GM23338 (cell line): ENCODE results near the gene VGLL4. TPM values are rescaled to one million over a fixed set of nuclear protein-coding genes. Genes with fewer than 3 reads are reported as not detected.

Source experiments
- ATAC-seq: fragments of 200-7000 bp; cut with Tn5 transposase; 3 replicates; pipeline ENCODE4 v1.9.1; 2020
- DNase-seq: peaks from one replicate; pipeline ENCODE4 v3.0.0-alpha.2; 2015; ENCODE audit warnings: low spot score
- H2AFZ ChIP-seq: fragments of 200-600 bp; sonication (generic); 2 replicates; pipeline ENCODE4 v1.8.0; 2016; ENCODE audit warnings: antibody characterized with exemption, mild to moderate bottlenecking, moderate library complexity
- H3F3A ChIP-seq: fragments of 200-600 bp; sonication (generic); replicated peaks from 2 replicates; pipeline ENCODE4 v1.8.0; 2017; ENCODE audit warnings: antibody characterized with exemption, mixed run types, low read depth
- H3K27ac ChIP-seq: fragments of 200-600 bp; sonication (generic); 2 replicates; pipeline ENCODE4 v1.6.1; 2016; ENCODE audit warnings: low read depth
- H3K27me3 ChIP-seq: fragments of 200-600 bp; sonication (generic); 2 replicates; pipeline ENCODE4 v1.8.0; 2016; ENCODE audit warnings: mild to moderate bottlenecking, mixed run types, moderate library complexity; ENCODE audit not compliant: insufficient read depth
- H3K36me3 ChIP-seq: fragments of 200-600 bp; sonication (generic); 2 replicates; pipeline ENCODE4 v1.8.0; 2016; ENCODE audit warnings: mild to moderate bottlenecking; ENCODE audit not compliant: insufficient read depth
- H3K4me1 ChIP-seq: fragments of 200-600 bp; sonication (generic); 2 replicates; pipeline ENCODE4 v1.8.0; 2016; ENCODE audit warnings: mild to moderate bottlenecking, moderate library complexity; ENCODE audit not compliant: insufficient read depth
- H3K4me2 ChIP-seq: fragments of 200-600 bp; sonication (generic); 2 replicates; pipeline ENCODE4 v1.7.1; 2017; ENCODE audit warnings: mixed run types
- H3K4me3 ChIP-seq: fragments of 200-600 bp; sonication (generic); 2 replicates; pipeline ENCODE4 v1.6.1; 2016; ENCODE audit warnings: mixed run types
- H3K79me2 ChIP-seq: fragments of 200-600 bp; sonication (generic); replicated peaks from 2 replicates; pipeline ENCODE4 v1.8.0; 2017; ENCODE audit warnings: mild to moderate bottlenecking; ENCODE audit not compliant: insufficient read depth
- H3K9me2 ChIP-seq: fragments of 200-600 bp; sonication (generic); 2 replicates; pipeline ENCODE4 v1.8.0; 2017; ENCODE audit not compliant: insufficient read depth
- H4K20me1 ChIP-seq: fragments of 200-600 bp; sonication (generic); replicated peaks from 2 replicates; pipeline ENCODE4 v1.8.0; 2017; ENCODE audit warnings: mild to moderate bottlenecking; ENCODE audit not compliant: insufficient read depth
- H3K27ac Mint-ChIP-seq: 2 replicates; pipeline ENCODE4 v1.8.0; 2020; ENCODE audit warnings: inconsistent platforms, mild to moderate bottlenecking, moderate library complexity, mixed read lengths
- H3K27me3 Mint-ChIP-seq: 3 replicates; pipeline ENCODE4 v1.8.0; 2022; ENCODE audit warnings: low read depth, mild to moderate bottlenecking, moderate library complexity, mixed read lengths, inconsistent platforms; ENCODE audit not compliant: insufficient read depth, poor library complexity
- H3K36me3 Mint-ChIP-seq: 3 replicates; pipeline ENCODE4 v1.8.0; 2021; ENCODE audit warnings: low read depth, mild to moderate bottlenecking, inconsistent platforms, moderate library complexity, mixed read lengths
- H3K4me1 Mint-ChIP-seq: 3 replicates; pipeline ENCODE4 v1.8.0; 2020; ENCODE audit warnings: mild to moderate bottlenecking, inconsistent platforms, mixed read lengths
- H3K4me3 Mint-ChIP-seq: 3 replicates; pipeline ENCODE4 v1.8.0; 2021; ENCODE audit warnings: moderate library complexity, mild to moderate bottlenecking, inconsistent platforms, mixed read lengths
- H3K9me3 Mint-ChIP-seq: 3 replicates; pipeline ENCODE4 v1.8.0; 2020; ENCODE audit warnings: moderate library complexity, mild to moderate bottlenecking, inconsistent platforms, mixed read lengths
- CREB1 ChIP-seq: fragments of 250-450 bp; sonication (Bioruptor Pico); IDR thresholded peaks from 2 replicates; pipeline ENCODE4 v1.5.0; 2020; ENCODE audit warnings: low read depth, mild to moderate bottlenecking, moderate library complexity
- EZH2 ChIP-seq: fragments of 200-600 bp; sonication (generic); IDR thresholded peaks from one replicate; pipeline ENCODE4 v1.8.0; 2017; ENCODE audit warnings: antibody characterized with exemption, mild to moderate bottlenecking, low read depth; ENCODE audit not compliant: unreplicated experiment
- EZH2phosphoT487 ChIP-seq: fragments of 200-600 bp; sonication (generic); IDR thresholded peaks from one replicate; pipeline ENCODE4 v1.8.1; 2018; ENCODE audit warnings: antibody characterized with exemption; ENCODE audit not compliant: unreplicated experiment
- JUNB ChIP-seq: IDR thresholded peaks from one replicate; pipeline ENCODE4 v1.6.1; 2016; ENCODE audit warnings: antibody characterized with exemption; ENCODE audit not compliant: unreplicated experiment
- NANOG ChIP-seq: IDR thresholded peaks from 2 replicates; pipeline ENCODE4 v1.6.1; 2016; ENCODE audit warnings: antibody characterized with exemption, borderline replicate concordance
- POLR2AphosphoS5 ChIP-seq: IDR thresholded peaks from 2 replicates; pipeline ENCODE4 v1.6.1; 2016; ENCODE audit warnings: antibody characterized with exemption, low read depth
- STAT1 ChIP-seq: IDR thresholded peaks from one replicate; pipeline ENCODE4 v1.6.1; 2016; ENCODE audit warnings: antibody characterized with exemption; ENCODE audit not compliant: unreplicated experiment
- ZNF114 ChIP-seq: fragments of 250-450 bp; sonication (Bioruptor Pico); IDR thresholded peaks from 2 replicates; pipeline ENCODE4 v1.5.0; 2020; ENCODE audit warnings: mild to moderate bottlenecking, moderate library complexity
- ZNF331 ChIP-seq: fragments of 250-450 bp; sonication (Bioruptor Pico); IDR thresholded peaks from 2 replicates; pipeline ENCODE4 v1.5.0; 2020; ENCODE audit warnings: low read depth, mild to moderate bottlenecking, moderate library complexity
- polyA plus RNA-seq: library from polyadenylated mRNA; unstranded; fragments of >200 nt; fragmentation: Nextera tagmentation; extraction: Ambion mirVana; gene quantifications from 2 replicates; pipeline ENCODE4 v1.2.1, GENCODE V29; 2016
- total RNA-seq: library from RNA; depleted of rRNA; stranded (reverse); fragments of >200 nt; shearing (Covaris generic); gene quantifications from 2 replicates; pipeline ENCODE4 v1.2.3, GENCODE V29; 2014
- TF ChIP-seq, protein P1 (sequence below): fragments of 250-450 bp; sonication (Bioruptor Pico); IDR thresholded peaks from 2 replicates; pipeline ENCODE4 v1.5.0; 2020; ENCODE audit warnings: mild to moderate bottlenecking, moderate library complexity
- TF ChIP-seq, protein P2 (sequence below): IDR thresholded peaks from one replicate; pipeline ENCODE4 v1.6.1; 2018; ENCODE audit warnings: antibody characterized with exemption; ENCODE audit not compliant: unreplicated experiment
- TF ChIP-seq, protein P3 (sequence below), 2 experiments: fragments of 200-600 bp in 1 of 2; sonication (generic) in 1 of 2; conservative IDR thresholded peaks; 2 replicates each; pipeline versions ENCODE4 v1.5.1 to v1.6.1; 2016 to 2017; ENCODE audit warnings: antibody characterized with exemption in 2 of 2, low read depth in 2 of 2, mild to moderate bottlenecking in 2 of 2, moderate library complexity in 1 of 2
- TF ChIP-seq, protein P4 (sequence below): IDR thresholded peaks from 2 replicates; pipeline ENCODE4 v1.6.1; 2016; ENCODE audit warnings: antibody characterized with exemption

Gene VGLL4
- total and polyA plus RNA-seq, 2 experiments from 2014 or later: 20.8 to 45.9 TPM

DNA sequence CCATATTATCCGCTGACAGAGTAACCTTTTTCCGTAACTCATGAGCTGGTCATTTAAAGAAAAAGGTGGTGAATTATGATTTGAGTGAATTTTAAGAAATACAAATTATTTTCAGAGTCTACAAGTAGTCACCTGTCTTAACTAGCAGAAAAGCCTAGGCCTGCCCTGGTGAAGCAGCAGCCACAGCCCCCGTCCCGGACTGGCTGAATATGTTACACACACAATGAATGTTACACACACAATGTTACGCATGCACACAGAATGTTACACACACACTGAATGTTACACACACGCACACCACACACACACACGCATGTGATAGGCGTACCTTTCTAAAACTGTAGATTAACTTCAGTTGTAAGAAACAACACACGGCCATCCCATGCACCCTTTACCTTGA, 77.8 kb downstream of the VGLL4 start:
- peaks cover 17% of the 10 kb centered on the region; the same call in 2 of the 3 replicates for H3K36me3 Mint-ChIP-seq
- H3K4me1 ChIP-seq: no peaks in the 10 kb centered on the region; the same call in 1 of the 2 replicates
- H2AFZ ChIP-seq: no peak overlapping the region
- H3K4me3 Mint-ChIP-seq: no peak overlapping the region
- no peak for TF ChIP-seq EZH2phosphoT487
- TF ChIP-seq ZNF114: no peak
- no peak for TF ChIP-seq CREB1 (CRISPR knock-in tag)
- TF ChIP-seq, protein P1, sequence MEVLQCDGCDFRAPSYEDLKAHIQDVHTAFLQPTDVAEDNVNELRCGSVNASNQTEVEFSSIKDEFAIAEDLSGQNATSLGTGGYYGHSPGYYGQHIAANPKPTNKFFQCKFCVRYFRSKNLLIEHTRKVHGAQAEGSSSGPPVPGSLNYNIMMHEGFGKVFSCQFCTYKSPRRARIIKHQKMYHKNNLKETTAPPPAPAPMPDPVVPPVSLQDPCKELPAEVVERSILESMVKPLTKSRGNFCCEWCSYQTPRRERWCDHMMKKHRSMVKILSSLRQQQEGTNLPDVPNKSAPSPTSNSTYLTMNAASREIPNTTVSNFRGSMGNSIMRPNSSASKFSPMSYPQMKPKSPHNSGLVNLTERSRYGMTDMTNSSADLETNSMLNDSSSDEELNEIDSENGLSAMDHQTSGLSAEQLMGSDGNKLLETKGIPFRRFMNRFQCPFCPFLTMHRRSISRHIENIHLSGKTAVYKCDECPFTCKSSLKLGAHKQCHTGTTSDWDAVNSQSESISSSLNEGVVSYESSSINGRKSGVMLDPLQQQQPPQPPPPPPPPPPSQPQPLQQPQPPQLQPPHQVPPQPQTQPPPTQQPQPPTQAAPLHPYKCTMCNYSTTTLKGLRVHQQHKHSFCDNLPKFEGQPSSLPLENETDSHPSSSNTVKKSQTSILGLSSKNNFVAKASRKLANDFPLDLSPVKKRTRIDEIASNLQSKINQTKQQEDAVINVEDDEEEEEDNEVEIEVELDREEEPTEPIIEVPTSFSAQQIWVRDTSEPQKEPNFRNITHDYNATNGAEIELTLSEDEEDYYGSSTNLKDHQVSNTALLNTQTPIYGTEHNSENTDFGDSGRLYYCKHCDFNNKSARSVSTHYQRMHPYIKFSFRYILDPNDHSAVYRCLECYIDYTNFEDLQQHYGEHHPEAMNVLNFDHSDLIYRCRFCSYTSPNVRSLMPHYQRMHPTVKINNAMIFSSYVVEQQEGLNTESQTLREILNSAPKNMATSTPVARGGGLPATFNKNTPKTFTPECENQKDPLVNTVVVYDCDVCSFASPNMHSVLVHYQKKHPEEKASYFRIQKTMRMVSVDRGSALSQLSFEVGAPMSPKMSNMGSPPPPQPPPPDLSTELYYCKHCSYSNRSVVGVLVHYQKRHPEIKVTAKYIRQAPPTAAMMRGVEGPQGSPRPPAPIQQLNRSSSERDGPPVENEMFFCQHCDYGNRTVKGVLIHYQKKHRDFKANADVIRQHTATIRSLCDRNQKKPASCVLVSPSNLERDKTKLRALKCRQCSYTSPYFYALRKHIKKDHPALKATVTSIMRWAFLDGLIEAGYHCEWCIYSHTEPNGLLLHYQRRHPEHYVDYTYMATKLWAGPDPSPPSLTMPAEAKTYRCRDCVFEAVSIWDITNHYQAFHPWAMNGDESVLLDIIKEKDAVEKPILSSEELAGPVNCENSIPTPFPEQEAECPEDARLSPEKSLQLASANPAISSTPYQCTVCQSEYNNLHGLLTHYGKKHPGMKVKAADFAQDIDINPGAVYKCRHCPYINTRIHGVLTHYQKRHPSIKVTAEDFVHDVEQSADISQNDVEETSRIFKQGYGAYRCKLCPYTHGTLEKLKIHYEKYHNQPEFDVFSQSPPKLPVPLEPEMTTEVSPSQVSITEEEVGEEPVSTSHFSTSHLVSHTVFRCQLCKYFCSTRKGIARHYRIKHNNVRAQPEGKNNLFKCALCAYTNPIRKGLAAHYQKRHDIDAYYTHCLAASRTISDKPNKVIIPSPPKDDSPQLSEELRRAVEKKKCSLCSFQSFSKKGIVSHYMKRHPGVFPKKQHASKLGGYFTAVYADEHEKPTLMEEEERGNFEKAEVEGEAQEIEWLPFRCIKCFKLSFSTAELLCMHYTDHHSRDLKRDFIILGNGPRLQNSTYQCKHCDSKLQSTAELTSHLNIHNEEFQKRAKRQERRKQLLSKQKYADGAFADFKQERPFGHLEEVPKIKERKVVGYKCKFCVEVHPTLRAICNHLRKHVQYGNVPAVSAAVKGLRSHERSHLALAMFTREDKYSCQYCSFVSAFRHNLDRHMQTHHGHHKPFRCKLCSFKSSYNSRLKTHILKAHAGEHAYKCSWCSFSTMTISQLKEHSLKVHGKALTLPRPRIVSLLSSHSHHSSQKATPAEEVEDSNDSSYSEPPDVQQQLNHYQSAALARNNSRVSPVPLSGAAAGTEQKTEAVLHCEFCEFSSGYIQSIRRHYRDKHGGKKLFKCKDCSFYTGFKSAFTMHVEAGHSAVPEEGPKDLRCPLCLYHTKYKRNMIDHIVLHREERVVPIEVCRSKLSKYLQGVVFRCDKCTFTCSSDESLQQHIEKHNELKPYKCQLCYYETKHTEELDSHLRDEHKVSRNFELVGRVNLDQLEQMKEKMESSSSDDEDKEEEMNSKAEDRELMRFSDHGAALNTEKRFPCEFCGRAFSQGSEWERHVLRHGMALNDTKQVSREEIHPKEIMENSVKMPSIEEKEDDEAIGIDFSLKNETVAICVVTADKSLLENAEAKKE (CRISPR knock-in tag): no peak
- no peak for TF ChIP-seq POLR2AphosphoS5
- TF ChIP-seq JUNB: no peak
- no peak for TF ChIP-seq ZNF331 (CRISPR knock-in tag)
- TF ChIP-seq, protein P2, sequence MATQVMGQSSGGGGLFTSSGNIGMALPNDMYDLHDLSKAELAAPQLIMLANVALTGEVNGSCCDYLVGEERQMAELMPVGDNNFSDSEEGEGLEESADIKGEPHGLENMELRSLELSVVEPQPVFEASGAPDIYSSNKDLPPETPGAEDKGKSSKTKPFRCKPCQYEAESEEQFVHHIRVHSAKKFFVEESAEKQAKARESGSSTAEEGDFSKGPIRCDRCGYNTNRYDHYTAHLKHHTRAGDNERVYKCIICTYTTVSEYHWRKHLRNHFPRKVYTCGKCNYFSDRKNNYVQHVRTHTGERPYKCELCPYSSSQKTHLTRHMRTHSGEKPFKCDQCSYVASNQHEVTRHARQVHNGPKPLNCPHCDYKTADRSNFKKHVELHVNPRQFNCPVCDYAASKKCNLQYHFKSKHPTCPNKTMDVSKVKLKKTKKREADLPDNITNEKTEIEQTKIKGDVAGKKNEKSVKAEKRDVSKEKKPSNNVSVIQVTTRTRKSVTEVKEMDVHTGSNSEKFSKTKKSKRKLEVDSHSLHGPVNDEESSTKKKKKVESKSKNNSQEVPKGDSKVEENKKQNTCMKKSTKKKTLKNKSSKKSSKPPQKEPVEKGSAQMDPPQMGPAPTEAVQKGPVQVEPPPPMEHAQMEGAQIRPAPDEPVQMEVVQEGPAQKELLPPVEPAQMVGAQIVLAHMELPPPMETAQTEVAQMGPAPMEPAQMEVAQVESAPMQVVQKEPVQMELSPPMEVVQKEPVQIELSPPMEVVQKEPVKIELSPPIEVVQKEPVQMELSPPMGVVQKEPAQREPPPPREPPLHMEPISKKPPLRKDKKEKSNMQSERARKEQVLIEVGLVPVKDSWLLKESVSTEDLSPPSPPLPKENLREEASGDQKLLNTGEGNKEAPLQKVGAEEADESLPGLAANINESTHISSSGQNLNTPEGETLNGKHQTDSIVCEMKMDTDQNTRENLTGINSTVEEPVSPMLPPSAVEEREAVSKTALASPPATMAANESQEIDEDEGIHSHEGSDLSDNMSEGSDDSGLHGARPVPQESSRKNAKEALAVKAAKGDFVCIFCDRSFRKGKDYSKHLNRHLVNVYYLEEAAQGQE: no peak
- TF ChIP-seq NANOG: no peak
- TF ChIP-seq, protein P3, sequence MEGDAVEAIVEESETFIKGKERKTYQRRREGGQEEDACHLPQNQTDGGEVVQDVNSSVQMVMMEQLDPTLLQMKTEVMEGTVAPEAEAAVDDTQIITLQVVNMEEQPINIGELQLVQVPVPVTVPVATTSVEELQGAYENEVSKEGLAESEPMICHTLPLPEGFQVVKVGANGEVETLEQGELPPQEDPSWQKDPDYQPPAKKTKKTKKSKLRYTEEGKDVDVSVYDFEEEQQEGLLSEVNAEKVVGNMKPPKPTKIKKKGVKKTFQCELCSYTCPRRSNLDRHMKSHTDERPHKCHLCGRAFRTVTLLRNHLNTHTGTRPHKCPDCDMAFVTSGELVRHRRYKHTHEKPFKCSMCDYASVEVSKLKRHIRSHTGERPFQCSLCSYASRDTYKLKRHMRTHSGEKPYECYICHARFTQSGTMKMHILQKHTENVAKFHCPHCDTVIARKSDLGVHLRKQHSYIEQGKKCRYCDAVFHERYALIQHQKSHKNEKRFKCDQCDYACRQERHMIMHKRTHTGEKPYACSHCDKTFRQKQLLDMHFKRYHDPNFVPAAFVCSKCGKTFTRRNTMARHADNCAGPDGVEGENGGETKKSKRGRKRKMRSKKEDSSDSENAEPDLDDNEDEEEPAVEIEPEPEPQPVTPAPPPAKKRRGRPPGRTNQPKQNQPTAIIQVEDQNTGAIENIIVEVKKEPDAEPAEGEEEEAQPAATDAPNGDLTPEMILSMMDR (conservative IDR thresholded peaks at IDR 0.05; ENCODE audit: low read depth in 2 of 2): no peak
- no peak for TF ChIP-seq EZH2
- TF ChIP-seq, protein P4, sequence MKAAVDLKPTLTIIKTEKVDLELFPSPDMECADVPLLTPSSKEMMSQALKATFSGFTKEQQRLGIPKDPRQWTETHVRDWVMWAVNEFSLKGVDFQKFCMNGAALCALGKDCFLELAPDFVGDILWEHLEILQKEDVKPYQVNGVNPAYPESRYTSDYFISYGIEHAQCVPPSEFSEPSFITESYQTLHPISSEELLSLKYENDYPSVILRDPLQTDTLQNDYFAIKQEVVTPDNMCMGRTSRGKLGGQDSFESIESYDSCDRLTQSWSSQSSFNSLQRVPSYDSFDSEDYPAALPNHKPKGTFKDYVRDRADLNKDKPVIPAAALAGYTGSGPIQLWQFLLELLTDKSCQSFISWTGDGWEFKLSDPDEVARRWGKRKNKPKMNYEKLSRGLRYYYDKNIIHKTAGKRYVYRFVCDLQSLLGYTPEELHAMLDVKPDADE: no peak
- TF ChIP-seq STAT1: no peak
- no peak overlapping the region for H3K27ac ChIP-seq
- no peak overlapping the region for H3K4me3 ChIP-seq
- no peaks in the 10 kb centered on the region for H3K27me3 ChIP-seq
- no peak overlapping the region for H3K27ac Mint-ChIP-seq
- ATAC-seq (no peak), DNase-seq (no peak)
- peaks cover 14% of the 10 kb centered on the region for H3K27me3 Mint-ChIP-seq
- peaks cover 22% of the 10 kb centered on the region for H3K79me2 ChIP-seq
- H3F3A ChIP-seq: no peaks in the 10 kb centered on the region
- no peak overlapping the region for H3K4me2 ChIP-seq
- H3K36me3 ChIP-seq: no peaks in the 10 kb centered on the region; the same call in 1 of the 2 replicates
- peaks cover 11% of the 10 kb centered on the region for H4K20me1 ChIP-seq
- H3K9me2 ChIP-seq: no peaks in the 10 kb centered on the region
- H3K4me1 Mint-ChIP-seq: peaks cover 5% of the 10 kb centered on the region
- H3K9me3 Mint-ChIP-seq: no peaks in the 10 kb centered on the region
